Heart left ventricle (tissue), 13 donors: Measurements from ENCODE around the gene CSPG4.

Source experiments
- CTCF ChIP-seq, 12 donors: fragments of 200-600 bp; sonication (generic) in 4 of 12; IDR thresholded peaks; one replicate each; pipeline versions ENCODE4 v1.5.0 to v1.8.0; 2018 to 2022; ENCODE audit warnings: antibody characterized with exemption in 12 of 12, mild to moderate bottlenecking in 5 of 12
- POLR2A ChIP-seq, 2 donors: fragments of 450-650 bp; IDR thresholded peaks; one replicate each; pipeline ENCODE4 v1.6.1; 2017; ENCODE audit warnings: antibody characterized with exemption in 2 of 2, mild to moderate bottlenecking in 2 of 2, moderate library complexity in 2 of 2
- donor health status: ischemic (EF 13 %, LVEDD 7.1; RV severe dilation, severe dysfunction).
- donor health status: DM: no; HTN: yes; CAD: no.
- donor health status: DM: no; HTN: no; CAD: no.
- donor health status: ischemic (EF 25% LVEDD 6.9; RV normal size, moderate dysfunction).
- donor health status: ischemic (EF 25% LVEDD 5.7; RV mildly dilated, moderate dysfunction).
- donor health status: ischemic (EF 35%, LVEDD 5.7; RV mildly dilated, moderate dysfunction).
- donor health status: nonischemic (EF 11% LVEDD 7.7; RV severe dilation, severe dysfunction).
- donor health status: DM: yes; HTN: yes; CAD: no.
- donor health status: PGD.
- donor health status: ischemic (EF 29% LVEDD 5.4; RV normal size, mild dysfunction).
- donor health status: nonischemic (EF 23%, LVEDD 6.1; RV moderate dilation, normal function).

GRCh38 chr15:75751116-75751875 is 38.6 kb upstream of the CSPG4 start:
- TF ChIP-seq POLR2A (IDR thresholded peaks at IDR 0.05) (no peak), CTCF (IDR thresholded peaks at IDR 0.05) (no peak)
